Tibial artery (tissue), 4 donors: Measurements from ENCODE around the gene FARS2.

Experiments used
- DNase-seq, 2 donors: peaks; one replicate each; pipeline ENCODE4 v3.0.0-alpha.2; 2019
- H3K27ac ChIP-seq, 2 donors: fragments of 200-600 bp; sonication (generic) in 1 of 2; 1 replicate in 1 of 2; 2 replicates in 1 of 2; pipeline ENCODE4 v1.5.1; 2018 to 2019; ENCODE audit warnings: mild to moderate bottlenecking in 1 of 2
- H3K27me3 ChIP-seq, 2 donors: fragments of 200-600 bp; sonication (generic) in 1 of 2; one replicate each; pipeline versions ENCODE4 v1.5.1 to v1.6.0; 2016 to 2019
- H3K36me3 ChIP-seq, 3 donors: fragments of 200-600 bp; sonication (generic) in 2 of 3; one replicate each; pipeline ENCODE4 v1.5.1; 2016 to 2019; ENCODE audit warnings: mild to moderate bottlenecking in 2 of 3
- H3K4me1 ChIP-seq, 4 donors: fragments of 200-600 bp; sonication (generic) in 2 of 4; 1 replicate in 3 of 4; 2 replicates in 1 of 4; pipeline ENCODE4 v1.5.1; 2016 to 2019
- H3K4me3 ChIP-seq, 2 donors: fragments of 200-600 bp; sonication (generic) in 1 of 2; 1 replicate in 1 of 2; 2 replicates in 1 of 2; pipeline ENCODE4 v1.5.1; 2018 to 2019; ENCODE audit warnings: mild to moderate bottlenecking in 2 of 2
- H3K9me3 ChIP-seq, 3 donors: fragments of 200-600 bp; sonication (generic) in 1 of 3; one replicate each; pipeline ENCODE4 v1.5.1; 2016 to 2019
- CTCF ChIP-seq, 2 experiments: fragments of 200-600 bp in 1 of 2; fragments of 450-650 bp in 1 of 2; IDR thresholded peaks; one replicate each; pipeline ENCODE4 v1.5.1; 2017 to 2019; ENCODE audit warnings: antibody characterized with exemption in 2 of 2, mild to moderate bottlenecking in 1 of 2, moderate library complexity in 1 of 2
- intact Hi-C: fragments of 100-400 bp; cut with DNase I; formaldehyde crosslinking; loops from one replicate; pipeline ENCODE4 v1.15.0; 2023; ENCODE audit warnings: low total_unique reads

Gene FARS2

GRCh38 chr6:5478380-5478779 is 217.1 kb downstream of the FARS2 start:
- H3K27me3 ChIP-seq = no peaks in the 10 kb centered on the region
- H3K9me3 ChIP-seq = no peaks in the 10 kb centered on the region
- no peak for DNase-seq
- no peaks in the 10 kb centered on the region for H3K36me3 ChIP-seq
- TF ChIP-seq CTCF (IDR thresholded peaks at IDR 0.05) = no peak
- H3K4me1 ChIP-seq = no peaks in the 10 kb centered on the region
- H3K4me3 ChIP-seq = no peak overlapping the region
- H3K27ac ChIP-seq = no peak overlapping the region
- intact Hi-C loops = loop anchor here (10.0 kb wide), 1 partner anchor 1066 kb away; no protein-coding TSS in a partner anchor

- H3K4me1 ChIP-seq = no peaks in the 10 kb centered on the region
- intact Hi-C loops = no loop called here
- no peak overlapping the region for H3K27ac ChIP-seq
- H3K4me3 ChIP-seq = no peak overlapping the region
- DNase-seq = no peak
- TF ChIP-seq CTCF (IDR thresholded peaks at IDR 0.05) = no peak
- H3K9me3 ChIP-seq = no peaks in the 10 kb centered on the region
- H3K36me3 ChIP-seq = no peaks in the 10 kb centered on the region
- H3K27me3 ChIP-seq = no peaks in the 10 kb centered on the region
These were observed 219.7 kb downstream of the FARS2 start for GRCh38 chr6:5481033-5481432.

- Histone ChIP-seq H3K9me3 (no peaks in the 10 kb centered on the region), H3K4me1 (no peaks in the 10 kb centered on the region), H3K4me3 (no peak overlapping the region), H3K36me3 (no peaks in the 10 kb centered on the region), H3K27ac (no peak overlapping the region), H3K27me3 (no peaks in the 10 kb centered on the region)
- intact Hi-C loops = no loop called here
- no peak for DNase-seq
- TF ChIP-seq CTCF (IDR thresholded peaks at IDR 0.05) = no peak
These were observed 220.4 kb downstream of the FARS2 start for GRCh38 chr6:5481750-5482149.

GRCh38 chr6:5482619-5483018 is 221.3 kb downstream of the FARS2 start:
- Histone ChIP-seq H3K9me3 (no peaks in the 10 kb centered on the region), H3K4me1 (no peaks in the 10 kb centered on the region), H3K27me3 (no peaks in the 10 kb centered on the region), H3K4me3 (no peak overlapping the region), H3K36me3 (peaks cover 0 to 6% (median 0%) of the 10 kb centered on the region in 3 donors), H3K27ac (no peak overlapping the region)
- intact Hi-C loops = no loop called here
- no peak for DNase-seq
- TF ChIP-seq CTCF (IDR thresholded peaks at IDR 0.05) = no peak

GRCh38 chr6:5484692-5485091 is 223.4 kb downstream of the FARS2 start:
- no peaks in the 10 kb centered on the region for H3K4me1 ChIP-seq
- H3K9me3 ChIP-seq = no peaks in the 10 kb centered on the region
- peaks cover 0 to 7% (median 0%) of the 10 kb centered on the region in 3 donors for H3K36me3 ChIP-seq
- TF ChIP-seq CTCF (IDR thresholded peaks at IDR 0.05) = no peak
- no peak overlapping the region for H3K4me3 ChIP-seq
- H3K27ac ChIP-seq = no peak overlapping the region
- intact Hi-C loops = no loop called here
- no peak for DNase-seq
- no peaks in the 10 kb centered on the region for H3K27me3 ChIP-seq

GRCh38 chr6:5486214-5486613 is 224.9 kb downstream of the FARS2 start:
- no peak for DNase-seq
- intact Hi-C loops = no loop called here
- no peak overlapping the region for H3K27ac ChIP-seq
- H3K4me3 ChIP-seq = no peak overlapping the region
- no peaks in the 10 kb centered on the region for H3K9me3 ChIP-seq
- no peaks in the 10 kb centered on the region for H3K27me3 ChIP-seq
- no peaks in the 10 kb centered on the region for H3K4me1 ChIP-seq
- TF ChIP-seq CTCF (IDR thresholded peaks at IDR 0.05) = no peak
- peaks cover 0 to 7% (median 0%) of the 10 kb centered on the region in 3 donors for H3K36me3 ChIP-seq
